Measurements from ENCODE around the gene STAT5B.

- TF ChIP-seq PPARA (CRISPR knock-in tag; IDR thresholded peaks at IDR 0.05; ENCODE audit: borderline replicate concordance) (no peak), ZFP3 (CRISPR knock-in tag; IDR thresholded peaks at IDR 0.05) (no peak), ISL1 (CRISPR knock-in tag; IDR thresholded peaks at IDR 0.05) (no peak), ZFP30 (CRISPR knock-in tag; IDR thresholded peaks at IDR 0.05) (no peak), ZNF70 (CRISPR knock-in tag; IDR thresholded peaks at IDR 0.05) (no peak), CSDC2 (CRISPR knock-in tag; IDR thresholded peaks at IDR 0.05) (no peak), CSRNP3 (CRISPR knock-in tag; IDR thresholded peaks at IDR 0.05) (no peak), CREB5 (CRISPR knock-in tag; IDR thresholded peaks at IDR 0.05; ENCODE audit: low read depth) (no peak), POU6F1 (CRISPR knock-in tag; IDR thresholded peaks at IDR 0.05; ENCODE audit: borderline replicate concordance, low read depth) (no peak), OSR1 (CRISPR knock-in tag; IDR thresholded peaks at IDR 0.05) (no peak), TCF4 (CRISPR knock-in tag; IDR thresholded peaks at IDR 0.05; ENCODE audit: borderline replicate concordance) (no peak)
Measured at GRCh38 chr17:42198897-42199296, 77.3 kb downstream of the STAT5B start.

All from SK-N-SH treated with all-trans-retinoic acid at 6 μM for 48 hours (cell line).